Measurements from ENCODE around the gene C1orf159.

GRCh38 chr1:1157426-1157913 is 41.6 kb upstream of the C1orf159 start:
- no peak for TF ChIP-seq POLR2AphosphoS5 (IDR thresholded peaks at IDR 0.05; ENCODE audit: low read depth)
- no peak for TF ChIP-seq CTCF (IDR thresholded peaks at IDR 0.05; ENCODE audit: insufficient read depth, low read length)
- TF ChIP-seq REST (IDR thresholded peaks at IDR 0.05; ENCODE audit: insufficient replicate concordance, low read depth), result no peak
- no peak for TF ChIP-seq SPI1 (IDR thresholded peaks at IDR 0.05; ENCODE audit: borderline replicate concordance, low read depth)
- TF ChIP-seq GABPA (IDR thresholded peaks at IDR 0.05; ENCODE audit: low read depth), result no peak
